ENCODE measurements around the gene IQSEC2.

DNA sequence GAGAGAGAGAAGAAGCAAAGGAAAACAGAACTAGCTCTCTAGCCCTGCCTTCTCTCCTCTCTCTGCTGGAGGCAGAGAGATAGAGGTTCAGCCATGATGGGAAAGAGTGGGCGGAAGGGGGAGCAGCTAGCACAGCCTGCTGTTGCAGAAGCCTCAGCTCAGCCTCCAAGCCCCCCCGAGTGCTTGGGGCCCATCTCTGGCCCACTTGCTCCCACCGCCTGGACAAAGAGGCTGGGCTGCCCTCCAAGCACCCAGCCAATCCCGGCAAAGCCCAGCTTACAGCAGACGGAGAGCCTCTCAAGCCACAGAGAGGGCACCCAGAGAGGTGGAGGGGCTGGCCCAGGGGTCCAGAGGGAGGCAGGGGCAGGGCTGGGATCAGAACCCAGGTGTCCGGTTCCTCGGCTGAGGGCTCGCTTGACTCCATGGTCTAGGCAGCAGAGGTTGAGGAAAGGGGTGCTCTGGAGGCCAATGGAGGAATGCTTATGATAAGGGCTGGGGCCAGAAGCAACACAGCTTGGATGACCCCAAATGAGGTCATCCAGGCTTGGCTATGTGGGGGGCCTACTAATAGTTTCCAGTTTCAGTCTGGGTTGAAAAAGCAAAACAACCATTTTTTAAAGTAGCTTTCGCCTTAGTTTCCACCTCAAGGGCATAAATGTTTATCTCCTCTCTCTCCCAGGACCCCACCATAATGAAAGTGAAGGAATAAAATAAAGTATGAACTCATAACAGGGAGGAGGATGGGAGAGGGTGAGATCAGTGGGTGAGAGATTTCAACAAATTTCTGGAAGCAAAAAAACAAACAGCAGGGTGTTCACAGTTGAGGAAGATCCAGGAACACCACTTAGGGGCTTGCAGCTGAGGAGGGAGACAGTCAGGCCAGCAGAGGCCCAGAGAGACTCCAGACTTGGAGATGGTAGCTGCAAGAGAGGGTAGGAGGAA is 24.9 kb upstream of the IQSEC2 start:
- TF ChIP-seq CREB1 (IDR thresholded peaks at IDR 0.05; ENCODE audit: low read depth) (no peak), TEAD4 (IDR thresholded peaks at IDR 0.05) (no peak), TAF1 (IDR thresholded peaks at IDR 0.05; ENCODE audit: low read depth) (no peak)
